ENCODE data around the gene PDX1.

Gene PDX1

DNA sequence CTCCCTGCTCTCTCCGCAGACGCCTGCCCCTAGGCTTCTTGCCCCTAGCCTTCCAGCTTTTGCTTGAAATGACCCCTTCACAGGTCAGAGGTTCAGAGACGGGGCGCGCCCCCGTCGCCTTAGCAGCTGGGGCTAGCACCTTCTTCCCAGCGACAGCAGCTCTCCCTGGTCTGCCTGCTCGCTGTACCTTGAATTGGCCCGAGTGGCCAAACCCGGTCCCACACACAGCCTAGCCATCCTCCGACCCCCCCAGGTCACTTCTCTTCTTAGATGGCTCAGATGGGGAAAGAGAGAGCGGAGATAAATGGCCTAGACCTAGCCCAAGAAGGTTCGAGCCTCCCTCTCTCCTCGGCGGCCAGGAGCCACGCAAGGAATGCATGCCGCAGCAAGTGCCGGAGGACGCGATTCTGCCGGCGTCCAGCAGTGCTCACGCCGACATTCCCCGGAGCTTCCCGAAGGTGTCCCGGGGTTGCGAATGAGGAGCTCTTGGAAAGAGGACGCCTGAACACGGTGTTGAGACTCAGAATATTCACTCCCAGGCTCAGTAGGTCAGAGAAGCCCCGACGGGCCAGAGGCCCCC, 48.0 kb downstream of the PDX1 start:
- H3K4me3 ChIP-seq (ENCODE audit: low read depth, low read length) = no peak overlapping the region
- no peak for TF ChIP-seq CTCF (IDR thresholded peaks at IDR 0.05; ENCODE audit: low read depth, low read length, missing control alignments)
- no peak for DNase-seq (ENCODE audit: low read depth)

- TF ChIP-seq CTCF (IDR thresholded peaks at IDR 0.05; ENCODE audit: low read depth, low read length, missing control alignments) = no peak
- no peak for DNase-seq (ENCODE audit: low read depth)
- no peak overlapping the region for H3K4me3 ChIP-seq (ENCODE audit: low read depth, low read length)
Measured at GRCh38 chr13:27968316-27969081, 48.7 kb downstream of the PDX1 start.

- no peak for TF ChIP-seq CTCF (IDR thresholded peaks at IDR 0.05; ENCODE audit: low read depth, low read length, missing control alignments)
- DNase-seq (ENCODE audit: low read depth) = no peak
- H3K4me3 ChIP-seq (ENCODE audit: low read depth, low read length) = no peak within 1 kb of the TSS
Measured at GRCh38 chr13:27969082-27969865, 49.5 kb downstream of the PDX1 start, which contains the start of gene CDX2. CDX2 (minus strand) TSS chr13:27969315; CDS start chr13:27969006, 309 bp downstream.

DNA sequence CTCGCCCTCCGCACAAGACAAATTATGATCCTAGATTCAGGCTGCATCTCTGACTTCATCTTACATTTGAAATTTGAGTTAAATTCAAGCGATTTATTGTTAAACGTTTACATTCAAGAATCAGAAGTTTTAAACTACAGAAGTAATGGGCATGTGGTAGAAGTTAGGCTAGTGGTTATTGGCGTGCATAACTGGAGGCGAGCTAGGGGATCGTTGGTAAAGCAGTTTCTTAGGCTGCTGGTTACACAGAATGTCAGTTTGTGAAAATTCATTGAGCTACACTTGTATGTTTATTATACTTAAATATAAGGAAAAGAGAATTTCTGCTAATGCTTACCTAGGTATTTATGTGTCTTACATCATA, 50.0 kb downstream of the PDX1 start:
- no peak for TF ChIP-seq CTCF (IDR thresholded peaks at IDR 0.05; ENCODE audit: low read depth, low read length, missing control alignments)
- H3K4me3 ChIP-seq (ENCODE audit: low read depth, low read length) = no peak overlapping the region
- DNase-seq (ENCODE audit: low read depth) = no peak

- no peak for DNase-seq (ENCODE audit: low read depth)
- TF ChIP-seq CTCF (IDR thresholded peaks at IDR 0.05; ENCODE audit: low read depth, low read length, missing control alignments) = no peak
- no peak overlapping the region for H3K4me3 ChIP-seq (ENCODE audit: low read depth, low read length)
Measured at GRCh38 chr13:27970382-27971235, 50.8 kb downstream of the PDX1 start.

- no peak for TF ChIP-seq CTCF (IDR thresholded peaks at IDR 0.05; ENCODE audit: low read depth, low read length, missing control alignments)
- no peak overlapping the region for H3K4me3 ChIP-seq (ENCODE audit: low read depth, low read length)
- no peak for DNase-seq (ENCODE audit: low read depth)
Measured at GRCh38 chr13:27971236-27971645, 51.4 kb downstream of the PDX1 start.
